ENCODE measurements around the gene TRIO.

The TRIO gene

DNA sequence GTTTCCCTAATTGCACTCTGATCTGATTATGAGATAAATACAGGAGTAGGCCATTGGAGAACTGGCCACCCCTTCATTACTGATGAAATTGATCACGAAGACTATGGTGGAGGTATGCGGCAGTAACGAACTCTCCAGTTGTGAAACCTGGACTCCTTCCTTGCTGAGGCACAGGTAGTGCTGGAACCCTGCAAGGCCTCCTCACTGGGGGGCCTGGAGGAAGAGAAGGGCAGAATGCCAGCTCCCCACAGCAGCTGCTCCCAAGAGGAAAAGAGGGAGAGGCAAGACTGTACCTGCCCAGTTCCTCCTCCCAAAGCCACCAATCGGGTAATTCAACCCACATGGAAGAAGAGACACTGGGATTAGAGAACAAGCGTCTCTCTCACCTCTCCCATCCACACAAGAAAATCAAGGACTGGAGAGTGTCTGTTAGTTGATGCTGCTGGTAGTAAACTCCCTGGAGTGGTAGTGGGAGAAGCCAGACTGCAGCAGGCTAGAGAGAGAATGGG, 19.1 kb upstream of the TRIO start:
- DNase-seq, result no peak

GRCh38 chr5:14125262-14125661, 17.9 kb upstream of the TRIO start:
- no peak for DNase-seq

GRCh38 chr5:14127587-14127986, 15.6 kb upstream of the TRIO start:
- no peak for DNase-seq

GRCh38 chr5:14128079-14128478, 15.1 kb upstream of the TRIO start:
- DNase-seq, result no peak

DNA sequence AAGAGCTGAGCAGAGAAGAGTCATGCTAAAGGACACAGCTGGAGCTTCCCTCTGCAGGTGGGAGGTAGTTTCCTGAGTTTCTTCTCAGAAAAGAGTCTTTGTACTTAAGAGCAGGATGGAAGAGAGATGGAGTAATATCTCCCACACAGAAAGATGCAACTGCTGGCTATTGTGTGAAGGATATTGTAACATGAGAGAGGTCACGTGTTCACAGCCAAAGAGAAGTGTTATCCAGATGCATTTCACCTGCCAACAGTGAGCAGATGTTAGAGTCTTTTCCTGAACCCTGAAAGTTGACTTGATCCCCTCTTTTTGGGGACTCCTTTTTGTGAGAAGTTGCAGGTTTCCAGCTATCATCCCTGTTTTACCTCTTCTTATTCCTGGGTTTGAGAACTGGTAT, 14.0 kb upstream of the TRIO start:
- DNase-seq, result no peak

GRCh38 chr5:14131855-14132503, 11.2 kb upstream of the TRIO start:
- no peak for DNase-seq

GRCh38 chr5:14133394-14133793, 9.7 kb upstream of the TRIO start:
- DNase-seq, result no peak

GRCh38 chr5:14134083-14134482, 9.1 kb upstream of the TRIO start:
- no peak for DNase-seq

DNA sequence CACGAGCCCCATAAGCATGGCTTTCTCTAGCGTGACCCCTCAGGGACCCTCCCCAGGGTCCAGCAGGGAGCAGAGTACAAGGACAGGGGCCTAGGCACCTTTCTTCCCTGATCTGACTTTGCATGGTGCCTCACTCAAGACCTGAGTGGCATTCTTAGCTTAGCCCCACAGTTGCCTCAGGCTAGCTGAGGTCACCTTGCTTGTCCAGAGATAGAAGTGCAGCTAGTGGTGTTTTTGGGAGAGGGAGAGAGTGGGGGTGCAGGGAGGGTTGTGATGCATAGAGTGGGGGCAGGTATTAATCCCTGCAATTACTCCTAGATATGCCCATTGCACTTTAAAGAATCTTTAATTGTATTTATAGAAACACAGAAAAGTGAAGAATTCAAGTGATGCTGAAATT, 8.4 kb upstream of the TRIO start:
- no peak for DNase-seq

DNA sequence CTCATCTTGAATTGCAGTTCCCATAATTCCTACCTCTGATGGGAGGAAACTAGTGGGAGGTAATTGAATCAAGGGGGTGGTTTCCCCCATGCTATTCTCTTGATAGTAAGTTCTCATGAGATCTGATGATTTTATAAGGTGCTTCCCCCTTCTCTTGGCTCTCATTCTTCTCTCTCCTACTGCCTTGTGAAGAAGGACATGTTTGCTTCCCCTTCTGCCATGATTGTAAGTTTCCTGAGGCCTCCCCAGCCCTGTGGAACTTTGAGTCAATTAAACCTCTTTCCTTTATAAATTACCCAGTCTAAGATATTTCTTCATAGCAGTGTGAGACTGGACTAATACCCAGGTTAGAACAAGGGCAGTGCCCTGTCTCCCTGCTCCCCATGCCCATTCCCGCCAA, 7.5 kb upstream of the TRIO start:
- DNase-seq, result no peak

- no peak for DNase-seq
These were observed 6.9 kb upstream of the TRIO start for GRCh38 chr5:14136228-14136627.

DNA sequence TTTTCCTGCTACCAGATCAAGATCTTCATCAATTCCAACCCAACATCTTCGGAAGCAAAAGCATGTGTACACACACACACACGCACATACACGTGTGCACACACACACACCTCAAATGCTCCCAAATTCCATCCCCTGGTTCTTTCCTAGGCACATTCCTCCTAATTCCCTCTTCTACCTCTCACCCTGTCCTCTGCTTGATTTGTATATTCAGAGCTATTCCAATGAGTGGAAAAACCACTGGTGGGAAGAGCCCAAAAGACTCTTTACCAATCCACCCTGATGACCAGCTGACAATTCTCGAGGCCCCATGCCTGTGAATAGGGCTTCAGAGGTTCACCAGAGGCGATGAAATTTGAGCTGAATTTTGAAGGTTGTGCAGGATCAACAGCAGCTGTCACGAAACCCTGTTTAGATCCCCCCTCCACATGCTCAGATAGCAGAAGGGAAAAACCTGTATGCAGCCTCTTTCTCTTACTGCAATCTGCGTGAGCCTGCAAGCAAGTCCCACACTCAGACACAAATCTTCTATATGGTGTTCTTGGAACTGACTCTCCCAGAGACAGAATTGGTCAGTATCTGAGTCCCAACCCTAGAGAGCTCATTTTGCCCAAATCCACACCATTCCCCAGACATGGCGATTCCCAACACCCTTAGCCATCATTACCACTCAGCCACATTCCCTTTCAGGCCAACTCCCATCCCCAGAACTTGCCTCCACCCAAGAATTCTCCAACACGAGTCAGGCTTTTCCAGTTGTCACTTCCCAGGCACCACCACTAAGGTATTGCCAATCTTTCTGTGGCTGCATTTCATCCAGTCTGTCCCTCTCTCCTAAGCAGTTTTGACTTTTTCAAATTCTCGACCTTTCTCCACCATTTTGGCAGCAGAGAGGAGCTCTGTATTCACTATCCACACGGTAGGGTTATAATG, 4.3 kb upstream of the TRIO start:
- DNase-seq, result no peak

DNA sequence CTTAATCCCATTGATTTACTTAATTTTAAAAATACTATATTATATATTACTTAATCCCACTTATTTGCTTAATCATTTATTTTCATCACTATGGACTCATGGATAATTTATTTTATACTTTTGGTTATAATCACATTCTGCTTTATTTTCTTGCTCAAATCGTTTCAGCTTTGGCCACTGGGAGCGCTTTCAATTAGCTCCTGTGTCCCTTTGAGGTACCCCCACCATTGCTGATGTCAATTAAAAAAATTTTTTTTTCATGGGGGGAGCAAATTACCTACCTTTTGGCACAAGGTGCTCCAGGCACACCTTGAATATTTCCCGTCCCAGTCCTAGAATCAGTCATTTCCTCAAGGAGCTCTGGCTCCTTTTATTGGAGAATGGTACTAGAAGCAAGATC, 1.4 kb upstream of the TRIO start:
- no peak for DNase-seq

- DNase-seq, result no peak
These were observed 828 bp upstream of the TRIO start for GRCh38 chr5:14142202-14142826.

- no peak for DNase-seq
These were observed 351 bp downstream of the TRIO start for GRCh38 chr5:14143546-14143840.

GRCh38 chr5:14143841-14144585, 871 bp downstream of the TRIO start:
- peak; percentile 23 for DNase-seq

DNA sequence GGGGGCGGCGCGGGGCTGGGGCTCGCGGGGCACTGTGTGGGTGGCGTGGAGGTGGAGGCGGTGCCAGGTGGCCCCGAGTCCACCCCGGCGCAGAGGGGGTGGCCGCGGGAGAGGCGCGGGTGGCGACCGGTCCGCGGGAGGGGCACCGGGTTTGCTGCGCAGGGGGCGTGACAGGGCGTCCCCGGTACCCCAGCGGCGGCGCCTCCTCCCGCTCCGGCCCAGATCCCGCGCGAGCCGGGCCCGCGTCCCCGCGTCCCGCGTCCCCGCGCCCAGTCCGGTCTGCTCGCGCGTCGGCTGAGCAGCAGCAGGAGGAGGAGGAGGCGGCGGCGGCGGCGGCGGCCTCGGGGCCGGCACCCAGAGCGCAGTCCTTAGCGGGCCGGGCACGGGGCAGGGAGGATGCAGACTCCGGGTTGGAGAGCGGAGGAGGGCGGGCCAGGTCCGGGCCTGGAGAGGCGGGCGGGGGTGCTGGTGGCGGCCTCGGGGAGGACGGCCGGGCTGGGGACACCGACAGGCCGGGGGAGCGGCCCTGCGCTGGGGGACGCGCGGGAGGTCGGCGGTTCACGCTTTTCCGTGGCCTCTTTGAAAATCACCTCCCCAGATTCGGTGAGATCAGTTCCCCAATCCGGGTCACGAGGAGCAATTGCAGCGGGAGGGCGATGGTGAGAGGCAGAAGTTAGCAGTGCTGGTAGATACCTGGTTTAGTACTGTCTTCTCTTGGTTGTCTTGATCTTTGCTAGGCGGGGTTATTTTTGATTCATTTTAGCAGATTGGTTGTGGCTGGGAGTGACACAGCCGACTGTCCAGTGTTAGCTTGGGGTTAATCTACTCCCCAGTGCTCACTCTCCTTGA, 1.7 kb downstream of the TRIO start:
- DNase-seq, result peak; percentile 41

DNA sequence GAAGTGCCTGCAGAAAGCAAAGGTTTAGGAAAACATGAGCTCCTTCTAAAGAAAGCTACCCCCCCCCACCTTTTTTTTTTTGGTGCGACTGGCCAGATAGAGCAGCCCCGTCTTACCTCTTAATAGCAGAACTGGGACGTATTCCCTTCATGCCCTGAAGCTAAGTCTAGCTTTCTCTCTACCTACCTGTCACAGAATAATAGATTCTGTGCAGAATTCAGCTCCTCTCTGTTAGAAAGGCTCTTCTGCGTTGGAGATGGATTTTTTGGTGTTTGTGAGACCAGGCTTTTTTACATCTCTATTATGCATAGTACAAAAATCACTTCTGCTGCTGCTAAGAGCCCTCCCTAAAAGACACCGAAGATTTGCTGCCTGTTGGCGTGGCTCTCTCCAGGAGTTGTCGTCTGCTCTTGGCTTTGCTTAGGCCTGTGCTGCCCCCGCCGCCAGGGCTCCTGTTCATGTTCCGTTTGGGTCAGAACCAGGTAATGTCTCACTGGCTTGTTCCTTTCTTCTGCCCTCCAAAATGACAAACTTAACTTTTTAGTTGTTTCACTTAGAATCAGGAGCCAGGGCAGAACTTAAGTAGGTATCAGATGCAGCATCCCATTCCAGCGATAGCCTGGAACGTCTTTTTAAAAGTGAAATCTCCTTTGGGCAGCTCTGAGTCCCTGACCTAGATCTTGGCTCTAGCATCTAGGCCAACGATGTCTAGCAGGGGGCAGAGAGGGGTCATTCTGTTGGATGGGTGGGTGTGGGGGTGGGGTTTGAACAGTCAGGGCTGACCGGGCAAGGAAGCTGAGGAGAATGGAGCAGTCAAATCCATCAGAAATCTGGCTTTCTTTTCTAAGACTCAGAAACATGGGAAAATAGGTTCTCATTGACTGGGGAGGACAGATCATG, 2.5 kb downstream of the TRIO start:
- no peak for DNase-seq

- DNase-seq, result no peak
These were observed 3.6 kb downstream of the TRIO start for GRCh38 chr5:14146725-14147124.

DNA sequence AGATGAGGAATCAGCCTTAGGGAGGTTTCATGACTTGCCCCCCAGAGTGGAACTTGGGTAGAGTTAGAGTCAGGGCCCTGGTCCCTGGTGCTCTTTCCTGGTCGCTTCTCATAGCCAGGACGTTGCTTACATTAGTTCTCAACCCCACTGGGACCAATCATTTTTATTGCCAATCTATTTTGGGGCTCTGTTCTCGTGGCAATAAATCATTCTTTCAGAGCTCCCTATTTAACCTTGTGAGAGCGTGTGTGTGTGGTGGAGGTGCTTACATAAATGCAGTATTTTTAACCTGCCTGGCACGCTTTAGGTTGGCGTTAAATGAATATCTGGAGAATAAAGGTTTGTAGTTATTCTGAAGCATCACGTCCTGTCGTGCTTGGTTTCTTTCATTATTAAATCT, 4.1 kb downstream of the TRIO start:
- DNase-seq, result no peak

- DNase-seq, result no peak
These were observed 5.3 kb downstream of the TRIO start for GRCh38 chr5:14148483-14148882.
